GM19395 (cell line): ENCODE data around the gene ZNF414.
A peak's percentile ranks its signal among the peaks of the same experiment; 100 is the strongest.
"Not testable (repeated sequence)": the region's sequence is repeated elsewhere in the genome, so short reads cannot be mapped to it uniquely, and the experiment has no call there.

Experiments
- ATAC-seq: cut with Tn5 transposase; IDR thresholded peaks from one replicate; pipeline ENCODE4 v1.9.1; 2021; ENCODE audit warnings: mild to moderate bottlenecking, moderate library complexity; ENCODE audit not compliant: unreplicated experiment

ZNF414 gene

GRCh38 chr19:8513687-8514504, at the start of gene ZNF414:
Gene ZNF414, minus strand, starts transcription at chr19:8514167. Its CDS starts 121 bp downstream, at chr19:8514046.
- peak; percentile 87 for ATAC-seq

DNA sequence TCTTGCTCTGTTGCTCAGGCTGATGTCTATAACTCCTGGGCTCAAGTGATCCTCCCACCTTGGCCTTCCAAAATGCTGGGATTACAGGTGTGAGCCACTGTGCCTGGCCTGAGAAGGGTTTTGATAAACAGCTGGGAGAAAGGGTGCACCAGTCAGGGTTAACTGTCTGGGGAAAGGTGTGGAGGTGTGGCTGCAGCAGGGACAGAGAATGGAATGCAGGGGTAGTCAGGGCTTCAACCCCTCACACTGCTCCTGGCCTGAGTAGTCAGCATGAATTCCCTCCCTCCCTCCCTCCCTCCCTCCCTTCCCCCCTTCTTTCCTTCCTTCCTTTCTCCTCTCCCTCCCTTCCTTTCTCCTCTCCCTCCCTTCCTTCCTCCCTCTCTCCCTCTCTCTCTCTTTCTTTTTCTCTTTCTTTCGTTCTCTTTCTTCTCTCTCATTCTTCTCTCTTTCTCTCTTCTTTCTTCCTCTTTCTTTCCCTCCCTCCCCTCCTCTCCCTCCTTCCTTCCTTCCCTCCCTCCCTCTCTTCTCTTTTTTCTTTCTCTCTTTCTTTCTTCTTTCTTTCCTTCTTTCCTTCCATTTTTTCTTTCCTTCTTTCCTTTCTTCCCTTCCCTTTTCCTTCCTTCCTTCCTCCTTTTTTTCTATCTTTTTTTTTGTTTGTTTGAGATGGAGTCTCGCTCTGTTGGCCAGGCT, 47.3 kb upstream of the ZNF414 start:
- no peak for ATAC-seq

GRCh38 chr19:8558325-8558724, 44.4 kb upstream of the ZNF414 start:
- ATAC-seq: no peak

DNA sequence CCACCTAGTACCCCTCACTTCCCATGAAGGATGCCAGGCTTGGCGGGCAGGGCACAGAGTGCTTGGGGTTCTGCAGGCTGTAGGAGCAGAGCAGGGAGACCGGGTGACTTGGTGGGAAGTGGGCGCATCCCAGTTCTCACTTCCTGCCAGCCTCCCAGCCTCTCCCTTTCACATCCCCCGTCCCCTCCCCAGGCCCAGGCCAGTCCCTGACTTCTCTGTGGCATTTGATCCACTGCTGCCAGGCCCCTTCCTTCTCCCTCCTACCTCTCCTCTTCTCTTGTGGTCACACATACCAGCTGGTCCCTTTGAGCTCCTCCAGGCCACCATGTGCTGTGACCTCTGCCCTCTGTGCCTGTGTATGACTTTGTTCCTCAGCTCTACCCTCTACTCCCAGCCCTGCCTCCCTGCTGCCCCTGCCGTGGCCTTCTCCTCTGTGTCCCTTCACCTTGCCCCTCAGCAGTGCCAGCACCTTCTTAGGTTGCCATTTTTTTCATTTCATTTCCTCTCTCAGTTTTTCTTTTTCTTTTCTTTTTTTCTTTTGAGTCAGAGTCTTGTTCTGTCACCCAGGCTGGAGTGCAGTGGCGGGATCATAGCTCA, 43.8 kb upstream of the ZNF414 start:
- ATAC-seq: no peak

- ATAC-seq: not testable (repeated sequence)
Measured at GRCh38 chr19:8553729-8554128, 39.8 kb upstream of the ZNF414 start.

- no peak for ATAC-seq
Measured at GRCh38 chr19:8552810-8553209, 38.8 kb upstream of the ZNF414 start.

GRCh38 chr19:8550070-8550469, 36.1 kb upstream of the ZNF414 start:
- ATAC-seq: no peak

DNA sequence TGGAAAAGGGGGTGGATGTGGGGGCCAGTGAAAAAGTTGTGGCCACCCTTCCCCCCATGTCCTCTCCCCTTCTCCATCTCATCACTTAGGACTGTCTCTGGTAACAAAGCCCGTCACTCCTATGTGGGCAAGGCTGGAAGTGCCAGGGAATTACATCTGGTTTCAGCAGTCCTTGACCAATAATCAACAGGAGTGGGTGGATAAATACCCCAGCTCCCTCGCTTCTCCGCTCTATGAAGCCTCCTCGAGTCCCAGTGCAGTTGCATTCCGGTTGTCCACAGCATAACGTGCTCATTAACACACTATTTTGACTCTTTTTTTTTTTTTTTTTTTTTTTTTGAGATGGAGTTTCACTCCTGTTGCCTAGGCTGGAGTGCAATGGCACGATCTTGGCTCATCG, 31.8 kb upstream of the ZNF414 start:
- no peak for ATAC-seq

DNA sequence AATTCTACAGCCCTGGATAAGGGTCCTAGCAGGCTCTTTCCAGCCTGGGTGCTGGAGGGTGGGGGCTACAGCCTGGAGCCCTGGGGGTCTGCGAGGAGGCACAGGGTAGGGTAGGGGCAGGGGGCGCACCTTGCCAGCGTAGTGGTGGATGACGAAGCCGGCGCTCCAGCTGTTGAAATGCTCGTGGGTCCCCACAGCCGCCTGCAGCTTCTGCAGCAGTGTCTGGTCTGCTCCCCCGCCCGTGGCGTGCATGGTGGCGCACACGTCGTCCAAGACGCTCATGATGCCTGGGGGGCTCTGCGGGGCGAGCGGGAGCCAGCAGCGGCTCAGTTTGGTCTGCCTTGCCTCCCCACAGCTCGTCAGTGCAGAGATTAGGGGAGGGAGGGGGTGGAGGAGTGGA, 30.2 kb upstream of the ZNF414 start:
- ATAC-seq: no peak

GRCh38 chr19:8539621-8540149, 25.7 kb upstream of the ZNF414 start:
- no peak for ATAC-seq

DNA sequence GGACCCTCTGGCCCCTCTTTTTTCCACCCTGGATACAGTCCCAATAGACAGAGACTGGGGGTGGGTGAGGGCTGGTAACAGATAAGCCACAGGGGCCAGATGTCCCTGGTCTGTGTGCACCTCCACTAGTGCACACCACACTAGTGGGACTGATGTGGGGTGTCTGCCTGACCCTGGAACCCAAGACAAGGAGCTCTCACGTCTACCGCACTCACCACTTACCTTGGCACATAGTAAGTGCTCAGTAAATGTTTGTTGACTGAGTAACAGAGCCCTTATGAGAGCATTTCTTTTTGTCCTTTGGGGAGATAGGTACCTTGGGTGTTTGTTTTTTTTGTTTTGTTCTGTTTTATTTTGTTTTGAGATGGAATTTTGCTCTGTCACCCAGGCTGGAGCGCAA, 23.1 kb upstream of the ZNF414 start:
- ATAC-seq: no peak

DNA sequence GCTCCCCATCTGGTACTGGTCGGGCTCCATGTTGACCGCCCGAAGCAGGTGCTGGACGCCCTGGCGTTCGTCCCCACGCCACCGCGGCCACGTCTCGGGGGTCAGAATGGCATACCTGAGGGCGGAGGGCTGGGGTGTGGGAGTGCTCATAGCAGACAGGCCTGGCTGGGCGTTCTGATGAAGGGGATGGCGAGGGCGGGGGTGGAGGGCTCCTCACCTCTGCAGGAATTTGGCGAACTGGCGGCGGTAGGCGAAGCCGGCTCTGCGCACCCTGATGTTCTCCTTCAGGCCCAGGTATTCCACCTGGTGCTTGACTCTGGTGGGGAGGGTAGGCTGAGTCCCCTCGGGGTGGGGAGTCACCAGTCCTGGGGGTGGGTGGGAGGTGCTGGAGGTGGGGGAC, 22.3 kb upstream of the ZNF414 start:
- no peak for ATAC-seq

DNA sequence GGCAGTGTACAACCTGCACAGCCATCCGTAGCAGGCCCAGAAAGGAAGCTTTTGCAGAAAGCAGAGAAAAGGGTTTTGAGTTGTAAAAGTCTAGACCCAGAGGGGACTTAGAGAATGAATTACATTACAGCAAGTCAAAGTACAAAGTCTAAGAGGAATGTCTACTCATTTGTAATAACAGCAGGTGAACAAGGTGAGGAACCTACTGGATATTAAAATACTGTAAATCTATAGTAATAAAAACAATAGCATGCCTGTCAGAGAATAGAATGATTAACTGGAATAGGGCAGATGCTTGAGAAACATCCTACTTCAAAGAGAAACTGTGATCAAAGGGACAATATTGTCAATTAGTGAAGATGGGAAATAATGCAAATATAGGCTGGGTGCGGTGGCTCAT, 18.3 kb upstream of the ZNF414 start:
- ATAC-seq: no peak

DNA sequence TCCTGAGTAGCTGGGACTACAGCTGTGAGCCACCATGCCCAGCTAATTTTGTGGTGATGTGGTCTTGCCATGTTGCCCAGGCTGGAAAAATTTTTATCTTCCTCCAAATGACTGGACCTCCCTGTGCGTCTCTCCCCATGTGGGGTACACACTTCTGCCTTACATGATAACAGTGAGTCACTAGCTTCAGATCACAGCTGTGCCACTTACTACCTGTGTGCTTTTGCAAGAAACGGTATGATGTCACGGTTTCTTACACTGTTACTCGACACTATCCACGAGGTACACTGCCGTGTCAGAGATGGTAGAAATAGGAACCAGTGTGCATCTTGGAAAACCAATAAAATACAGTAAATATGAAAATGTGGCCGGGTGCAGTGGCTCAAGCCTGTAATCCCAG, 17.5 kb upstream of the ZNF414 start:
- no peak for ATAC-seq

DNA sequence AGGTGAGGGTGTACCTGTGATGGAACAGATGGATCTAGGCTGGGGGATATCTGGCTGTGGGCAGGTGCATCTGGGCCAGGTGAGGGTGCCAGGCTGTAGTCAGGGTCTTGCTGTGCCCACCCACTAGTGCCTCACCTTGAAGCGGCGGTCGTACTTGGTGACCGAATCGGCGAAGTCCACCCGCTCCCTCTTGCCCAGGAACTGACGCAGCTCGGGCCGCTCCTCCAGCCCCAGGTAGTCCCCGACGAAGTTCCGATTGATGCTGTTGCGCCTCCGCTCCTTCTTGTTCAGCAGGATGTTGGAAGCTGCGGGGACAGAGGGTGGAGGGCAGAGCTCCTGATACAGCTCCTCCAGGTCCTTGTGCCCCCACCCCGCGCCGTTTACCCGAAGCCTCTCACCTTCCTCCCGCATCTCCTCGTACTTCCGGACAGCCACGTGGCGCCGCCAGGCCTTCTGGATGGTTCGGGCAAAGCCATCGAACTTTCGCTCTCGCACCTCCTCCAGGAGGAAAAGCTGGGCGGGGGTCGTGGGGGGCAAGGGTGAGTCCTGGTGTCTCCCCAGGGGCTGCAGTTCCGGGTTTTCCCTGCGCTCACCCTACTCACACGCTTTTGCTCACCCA, 16.2 kb upstream of the ZNF414 start:
- ATAC-seq: no peak

DNA sequence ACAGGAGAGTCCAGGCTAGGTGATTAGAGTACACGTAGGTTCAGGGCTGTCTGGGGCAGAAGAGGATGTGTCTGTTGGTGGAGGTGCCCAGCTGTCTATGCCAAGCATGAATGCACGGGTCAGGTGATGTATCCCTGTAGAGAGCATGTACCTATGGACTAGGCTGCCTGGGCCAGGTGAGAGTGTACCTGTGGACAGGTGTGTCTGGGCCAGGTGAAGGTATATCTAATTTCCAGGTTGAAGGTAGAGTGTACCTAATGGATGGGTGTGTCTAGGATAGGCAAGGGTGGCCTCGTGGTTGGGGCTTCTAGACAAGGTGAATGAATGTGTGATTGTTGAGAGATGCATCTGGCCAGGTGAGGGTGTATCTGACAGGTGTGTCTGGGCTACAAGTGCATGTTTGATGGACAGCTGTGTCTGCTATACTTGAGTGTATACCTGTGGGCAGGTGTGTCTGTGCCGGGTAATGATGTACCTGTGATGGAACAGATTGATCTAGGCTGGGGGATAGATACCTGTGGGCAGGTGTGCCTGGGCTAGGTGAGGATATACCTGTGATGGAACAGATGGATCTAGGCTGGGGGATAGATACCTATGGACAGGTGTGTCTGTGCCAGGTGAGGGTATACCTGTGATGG, 15.5 kb upstream of the ZNF414 start:
- ATAC-seq: no peak

DNA sequence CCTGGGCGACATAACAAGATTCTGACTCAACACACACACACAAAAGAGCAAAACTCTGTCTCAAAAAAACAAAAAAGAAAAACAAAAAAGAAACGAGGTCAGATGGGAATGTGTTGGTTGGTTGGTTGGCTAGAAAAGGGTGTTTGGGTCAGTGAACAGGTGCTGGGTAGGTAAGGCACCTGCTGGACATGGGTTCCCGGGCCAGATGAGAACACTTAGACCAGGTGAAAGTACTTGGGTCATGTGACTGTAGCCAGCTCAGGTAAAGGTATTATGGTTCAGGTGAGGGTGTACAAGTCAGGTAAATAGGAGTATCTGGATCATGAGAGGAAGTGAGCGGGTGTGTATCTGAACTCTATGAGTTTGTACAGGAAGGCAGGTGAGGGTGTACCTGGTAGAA, 14.5 kb upstream of the ZNF414 start:
- no peak for ATAC-seq

GRCh38 chr19:8526345-8527091, 12.6 kb upstream of the ZNF414 start:
- ATAC-seq: no peak

GRCh38 chr19:8525401-8525684, 11.4 kb upstream of the ZNF414 start:
- no peak for ATAC-seq

DNA sequence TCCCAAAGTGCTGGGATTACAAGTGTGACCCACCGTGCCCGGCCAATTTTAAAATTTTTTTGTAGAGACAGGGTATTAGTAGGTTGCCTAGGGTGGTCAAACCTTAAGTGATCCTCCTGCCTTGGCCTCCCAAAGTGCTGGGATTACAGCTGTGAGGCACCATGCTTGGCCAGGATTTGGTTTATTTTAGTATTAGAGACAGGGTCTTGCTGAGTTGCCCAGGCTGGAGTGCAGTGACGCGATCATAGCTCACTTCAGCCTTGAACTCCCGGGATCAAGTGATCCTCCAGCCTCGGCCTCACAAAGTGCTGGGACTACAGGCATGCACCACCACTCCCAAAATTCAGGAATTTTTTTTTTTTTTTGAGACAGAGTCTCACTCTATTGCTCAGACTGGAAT, 5.4 kb upstream of the ZNF414 start:
- ATAC-seq: no peak
